Measurements from ENCODE around the gene ZNF354C.

ZNF354C gene

GRCh38 chr5:179128976-179129375 is 68.8 kb downstream of the ZNF354C start:
- DNase-seq = no peak

GRCh38 chr5:179129607-179130071 is 69.5 kb downstream of the ZNF354C start:
- no peak for DNase-seq

GRCh38 chr5:179130101-179130681 is 70.0 kb downstream of the ZNF354C start:
- DNase-seq = no peak

- no peak for DNase-seq
Observed at GRCh38 chr5:179131321-179131835, 71.2 kb downstream of the ZNF354C start.

GRCh38 chr5:179131886-179132585 is 71.9 kb downstream of the ZNF354C start:
- no peak for DNase-seq

GRCh38 chr5:179132586-179133355 is 72.6 kb downstream of the ZNF354C start:
- DNase-seq = no peak
